Measurements from ENCODE around the gene INPP4A.

- TF ChIP-seq CTCF (IDR thresholded peaks at IDR 0.05) (no peak), POLR2A (IDR thresholded peaks at IDR 0.05) (no peak), EP300 (IDR thresholded peaks at IDR 0.05) (no peak)
Observed at GRCh38 chr2:98503481-98504105, 58.9 kb downstream of the INPP4A start.
